ENCODE measurements around the gene PNPLA7. TPM values are rescaled to one million over a fixed set of nuclear protein-coding genes. Genes with fewer than 3 reads are reported as not detected.

PNPLA7 gene
- polyA plus RNA-seq, 1 of the 3 experiments (the other 2 are of a cell fraction): 0.99 TPM

DNA sequence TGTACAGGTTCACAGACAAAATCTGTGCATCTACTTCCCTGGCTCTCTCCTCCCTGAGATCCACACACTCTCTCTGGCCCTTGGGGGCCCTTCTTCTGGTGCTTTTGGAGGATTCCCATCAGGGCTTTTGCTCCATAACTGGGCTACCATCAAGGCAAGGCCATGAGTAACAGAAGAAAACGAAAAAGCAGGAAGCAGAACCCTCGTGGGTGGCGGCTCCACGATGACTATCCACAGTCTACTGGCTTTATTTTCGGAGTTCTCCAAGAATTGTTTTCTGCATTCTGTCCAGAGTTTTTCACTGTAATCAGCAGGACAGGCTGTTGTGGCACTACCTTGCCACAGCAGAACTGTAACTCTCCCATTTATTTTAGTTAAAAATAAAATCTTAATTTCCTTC lies 19.9 kb downstream of the PNPLA7 start:
- peaks cover 0 to 7% of the 10 kb centered on the region in 2 experiments; a peak in 1 of 4 replicates for H3K4me1 ChIP-seq (ENCODE audit: control insufficient read depth in 1 of 2, insufficient read depth in 2 of 2, low read depth in 1 of 2, low read length in 1 of 2)

DNA sequence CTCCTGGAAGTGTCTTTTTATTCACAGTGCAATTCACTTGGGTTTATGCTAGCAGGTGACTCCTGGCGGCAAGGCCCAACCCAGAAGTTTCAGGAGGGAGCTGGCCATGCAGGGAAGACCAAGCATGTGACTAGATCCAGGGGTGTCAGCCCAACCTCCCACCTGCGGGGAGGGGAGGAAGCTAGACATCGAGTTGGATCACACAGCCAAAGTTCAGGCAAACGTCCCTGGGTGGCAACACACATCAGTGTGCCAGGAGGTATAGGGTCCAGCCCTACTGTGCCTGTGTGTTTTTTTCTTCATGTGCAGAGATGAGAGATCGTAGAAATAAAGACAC lies 25.3 kb downstream of the PNPLA7 start:
- Histone ChIP-seq H3K79me2 (ENCODE audit: insufficient read depth) (no peaks in the 10 kb centered on the region), H3K4me3 (ENCODE audit: low read depth in 2 of 2, low read length in 1 of 2) (no peak overlapping the region), H3K27me3 (ENCODE audit: insufficient read depth) (no peaks in the 10 kb centered on the region), H2AFZ (ENCODE audit: low read depth) (no peak overlapping the region), H3K9ac (no peak overlapping the region), H3K4me1 (ENCODE audit: control insufficient read depth in 1 of 2, insufficient read depth in 2 of 2, low read depth in 1 of 2, low read length in 1 of 2) (no peaks in the 10 kb centered on the region; a peak in 1 of 4 replicates), H3K9me3 (no peaks in the 10 kb centered on the region), H4K20me1 (ENCODE audit: insufficient read depth) (no peaks in the 10 kb centered on the region), H3K9me2 (no peaks in the 10 kb centered on the region), H3F3A (replicated peaks; ENCODE audit: insufficient read depth) (no peaks in the 10 kb centered on the region), H3K4me2 (no peak overlapping the region), H3K27ac (ENCODE audit: low read depth in 2 of 2, low read length in 1 of 2) (no peak overlapping the region), H3K36me3 (replicated peaks in 1 of 2; ENCODE audit: control insufficient read depth in 1 of 2, insufficient read depth in 2 of 2, low read length in 1 of 2) (no peaks in the 10 kb centered on the region)
- WGBS (ENCODE audit: low lambda C conversion rate): 79% methylated on average over 5 of the region's 5 CpGs
- ChIA-PET CTCF (interaction anchor here (0.6 to 1.6 kb wide), 8 partner anchors 10 to 238 kb away, joined by 3 to 6 read pairs (median 4); no protein-coding TSS in a partner anchor), POLR2A (no interaction called here)
- DNase-seq: no peak
- TF ChIP-seq, protein P1, sequence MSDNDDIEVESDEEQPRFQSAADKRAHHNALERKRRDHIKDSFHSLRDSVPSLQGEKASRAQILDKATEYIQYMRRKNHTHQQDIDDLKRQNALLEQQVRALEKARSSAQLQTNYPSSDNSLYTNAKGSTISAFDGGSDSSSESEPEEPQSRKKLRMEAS (IDR thresholded peaks at IDR 0.05; ENCODE audit: low read depth): no peak
- no peak for TF ChIP-seq RCOR1 (IDR thresholded peaks at IDR 0.05; ENCODE audit: low read length)
- TF ChIP-seq RAD21 (IDR thresholded peaks at IDR 0.05; ENCODE audit: low read length): no peak
- no peak for TF ChIP-seq CHD2 (IDR thresholded peaks at IDR 0.05; ENCODE audit: low read length, partially characterized antibody)
- TF ChIP-seq, protein P2, sequence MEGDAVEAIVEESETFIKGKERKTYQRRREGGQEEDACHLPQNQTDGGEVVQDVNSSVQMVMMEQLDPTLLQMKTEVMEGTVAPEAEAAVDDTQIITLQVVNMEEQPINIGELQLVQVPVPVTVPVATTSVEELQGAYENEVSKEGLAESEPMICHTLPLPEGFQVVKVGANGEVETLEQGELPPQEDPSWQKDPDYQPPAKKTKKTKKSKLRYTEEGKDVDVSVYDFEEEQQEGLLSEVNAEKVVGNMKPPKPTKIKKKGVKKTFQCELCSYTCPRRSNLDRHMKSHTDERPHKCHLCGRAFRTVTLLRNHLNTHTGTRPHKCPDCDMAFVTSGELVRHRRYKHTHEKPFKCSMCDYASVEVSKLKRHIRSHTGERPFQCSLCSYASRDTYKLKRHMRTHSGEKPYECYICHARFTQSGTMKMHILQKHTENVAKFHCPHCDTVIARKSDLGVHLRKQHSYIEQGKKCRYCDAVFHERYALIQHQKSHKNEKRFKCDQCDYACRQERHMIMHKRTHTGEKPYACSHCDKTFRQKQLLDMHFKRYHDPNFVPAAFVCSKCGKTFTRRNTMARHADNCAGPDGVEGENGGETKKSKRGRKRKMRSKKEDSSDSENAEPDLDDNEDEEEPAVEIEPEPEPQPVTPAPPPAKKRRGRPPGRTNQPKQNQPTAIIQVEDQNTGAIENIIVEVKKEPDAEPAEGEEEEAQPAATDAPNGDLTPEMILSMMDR (IDR thresholded peaks at IDR 0.05): no peak
- TF ChIP-seq SMC3 (IDR thresholded peaks at IDR 0.05; ENCODE audit: low read depth, low read length): no peak
- no peak for TF ChIP-seq EP300 (IDR thresholded peaks at IDR 0.05; ENCODE audit: borderline replicate concordance in 1 of 2, low read depth in 1 of 2, low read length in 1 of 2)
- TF ChIP-seq, protein P3, sequence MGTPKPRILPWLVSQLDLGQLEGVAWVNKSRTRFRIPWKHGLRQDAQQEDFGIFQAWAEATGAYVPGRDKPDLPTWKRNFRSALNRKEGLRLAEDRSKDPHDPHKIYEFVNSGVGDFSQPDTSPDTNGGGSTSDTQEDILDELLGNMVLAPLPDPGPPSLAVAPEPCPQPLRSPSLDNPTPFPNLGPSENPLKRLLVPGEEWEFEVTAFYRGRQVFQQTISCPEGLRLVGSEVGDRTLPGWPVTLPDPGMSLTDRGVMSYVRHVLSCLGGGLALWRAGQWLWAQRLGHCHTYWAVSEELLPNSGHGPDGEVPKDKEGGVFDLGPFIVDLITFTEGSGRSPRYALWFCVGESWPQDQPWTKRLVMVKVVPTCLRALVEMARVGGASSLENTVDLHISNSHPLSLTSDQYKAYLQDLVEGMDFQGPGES (IDR thresholded peaks at IDR 0.05; ENCODE audit: low read depth, low read length): no peak
- TF ChIP-seq JUND (IDR thresholded peaks at IDR 0.05): no peak
- TF ChIP-seq RXRA (IDR thresholded peaks at IDR 0.05; ENCODE audit: borderline replicate concordance, low read depth): no peak
- no peak for TF ChIP-seq NFIC (IDR thresholded peaks at IDR 0.05; ENCODE audit: borderline replicate concordance)
- TF ChIP-seq MXI1 (IDR thresholded peaks at IDR 0.05; ENCODE audit: low read depth, low read length): no peak
- no peak for TF ChIP-seq TCF12 (IDR thresholded peaks at IDR 0.05)
- no peak for TF ChIP-seq SIN3A (IDR thresholded peaks at IDR 0.05; ENCODE audit: borderline replicate concordance, low read depth, low read length)
- no peak for TF ChIP-seq ELF1 (IDR thresholded peaks at IDR 0.05)
- TF ChIP-seq POLR2AphosphoS5 (IDR thresholded peaks at IDR 0.05; ENCODE audit: low read depth, low read length): no peak
- TF ChIP-seq FOXM1 (IDR thresholded peaks at IDR 0.05; ENCODE audit: low read depth): no peak
- TF ChIP-seq YY1 (IDR thresholded peaks at IDR 0.05; ENCODE audit: low read depth): no peak
- no peak for TF ChIP-seq RFX5 (IDR thresholded peaks at IDR 0.05; ENCODE audit: low read length)

More for the DNA sequence above, 19.9 kb downstream of the PNPLA7 start:
- no peaks in the 10 kb centered on the region for H3K9me3 ChIP-seq
- H3K4me2 ChIP-seq: no peak overlapping the region
- no peak for TF ChIP-seq RAD21 (IDR thresholded peaks at IDR 0.05; ENCODE audit: low read length)
- no peak for TF ChIP-seq MXI1 (IDR thresholded peaks at IDR 0.05; ENCODE audit: low read depth, low read length)
- no peak for TF ChIP-seq USF2 (IDR thresholded peaks at IDR 0.05; ENCODE audit: borderline replicate concordance, low read depth, low read length)
- no peak overlapping the region for H3K9ac ChIP-seq
- no peak for DNase-seq
- H3K27me3 ChIP-seq (ENCODE audit: insufficient read depth): no peaks in the 10 kb centered on the region
- POLR2A ChIA-PET: no interaction called here
- CTCF ChIA-PET: interaction anchor here (1.5 to 1.7 kb wide), 2 partner anchors 11 to 107 kb away, joined by 6 to 8 read pairs; partner anchors contain the start of genes EXD3 and NOXA1
- WGBS (ENCODE audit: low lambda C conversion rate): 80% methylated on average over 5 of the region's 5 CpGs
- no peaks in the 10 kb centered on the region for H3K79me2 ChIP-seq (ENCODE audit: insufficient read depth)
- no peak overlapping the region for H3K4me3 ChIP-seq (ENCODE audit: low read depth in 2 of 2, low read length in 1 of 2)
- no peaks in the 10 kb centered on the region for H3K9me2 ChIP-seq
- H4K20me1 ChIP-seq (ENCODE audit: insufficient read depth): no peaks in the 10 kb centered on the region
- H3F3A ChIP-seq (replicated peaks; ENCODE audit: insufficient read depth): no peaks in the 10 kb centered on the region
- no peaks in the 10 kb centered on the region for H3K36me3 ChIP-seq (replicated peaks in 1 of 2; ENCODE audit: control insufficient read depth in 1 of 2, insufficient read depth in 2 of 2, low read length in 1 of 2)
- no peak overlapping the region for H2AFZ ChIP-seq (ENCODE audit: low read depth)
- H3K27ac ChIP-seq (ENCODE audit: low read depth in 2 of 2, low read length in 1 of 2): no peak overlapping the region

Data from SK-N-SH (cell line).